H9 (cell line): ENCODE results near the gene ODF2. TPM values are rescaled to one million over a fixed set of nuclear protein-coding genes. Genes with fewer than 3 reads are reported as not detected.

ENCODE experiments used
- DNase-seq: peaks from one replicate; pipeline ENCODE4 v3.0.0-alpha.2; 2017
- H2AFZ ChIP-seq: one replicate; pipeline ENCODE4 v1.6.1; 2013; ENCODE audit warnings: mild to moderate bottlenecking, low read length, control low read depth, moderate library complexity
- H2AK5ac ChIP-seq: 2 replicates; pipeline ENCODE4 v1.6.1; 2013; ENCODE audit warnings: low read length, control low read depth, mixed read lengths; ENCODE audit not compliant: insufficient read length
- H2BK120ac ChIP-seq: one replicate; pipeline ENCODE4 v1.6.1; 2013; ENCODE audit warnings: low read depth, mild to moderate bottlenecking, low read length, control low read depth, inconsistent platforms; ENCODE audit not compliant: poor library complexity, severe bottlenecking
- H2BK12ac ChIP-seq: 2 replicates; pipeline ENCODE4 v1.6.1; 2013; ENCODE audit warnings: low read length, control low read depth, mixed read lengths, low read depth; ENCODE audit not compliant: insufficient read length
- H2BK15ac ChIP-seq: 2 replicates; pipeline ENCODE4 v1.6.1; 2013; ENCODE audit warnings: low read depth, low read length, control low read depth
- H2BK20ac ChIP-seq: one replicate; pipeline ENCODE4 v1.6.1; 2013; ENCODE audit warnings: low read depth, mild to moderate bottlenecking, low read length, control low read depth, inconsistent platforms; ENCODE audit not compliant: poor library complexity, severe bottlenecking
- H2BK5ac ChIP-seq: 2 replicates; pipeline ENCODE4 v1.6.1; 2013; ENCODE audit warnings: low read length, control low read depth, mixed read lengths; ENCODE audit not compliant: insufficient read length
- H3K14ac ChIP-seq: 2 replicates; pipeline ENCODE4 v1.6.1; 2013; ENCODE audit warnings: low read length, control low read depth; ENCODE audit not compliant: insufficient read depth
- H3K18ac ChIP-seq: 2 replicates; pipeline ENCODE4 v1.6.1; 2013; ENCODE audit warnings: low read depth, mild to moderate bottlenecking, mixed read lengths, low read length, control low read depth; ENCODE audit not compliant: insufficient read length
- H3K23ac ChIP-seq: 2 replicates; pipeline ENCODE4 v1.6.1; 2013; ENCODE audit warnings: low read length, control low read depth, mixed read lengths, low read depth; ENCODE audit not compliant: insufficient read length
- H3K23me2 ChIP-seq: 2 replicates; pipeline ENCODE4 v1.6.1; 2013; ENCODE audit warnings: low read depth, mild to moderate bottlenecking, mixed read lengths, low read length, control low read depth; ENCODE audit not compliant: insufficient read length, poor library complexity, severe bottlenecking
- H3K27ac ChIP-seq: 2 replicates; pipeline ENCODE4 v1.5.1; 2013; ENCODE audit warnings: low read length, control low read depth, mixed read lengths, low read depth; ENCODE audit not compliant: insufficient read length
- H3K27me3 ChIP-seq: 2 replicates; pipeline ENCODE4 v1.6.1; 2013; ENCODE audit warnings: low read length, control low read depth, inconsistent platforms; ENCODE audit not compliant: insufficient read depth
- H3K4ac ChIP-seq: 2 replicates; pipeline ENCODE4 v1.6.1; 2013; ENCODE audit warnings: low read depth, mild to moderate bottlenecking, control low read depth, inconsistent platforms, low read length, moderate library complexity
- H3K4me1 ChIP-seq: 2 replicates; pipeline ENCODE4 v1.6.1; 2013; ENCODE audit warnings: low read length, control low read depth, inconsistent platforms; ENCODE audit not compliant: insufficient read depth
- H3K4me2 ChIP-seq: 2 replicates; pipeline ENCODE4 v1.6.1; 2013; ENCODE audit warnings: low read length, control low read depth, mixed read lengths; ENCODE audit not compliant: insufficient read length, insufficient read depth
- H3K56ac ChIP-seq: 2 replicates; pipeline ENCODE4 v1.6.1; 2013; ENCODE audit warnings: low read depth, mild to moderate bottlenecking, mixed read lengths, low read length, control low read depth; ENCODE audit not compliant: insufficient read length
- H3K79me1 ChIP-seq: 2 replicates; pipeline ENCODE4 v1.6.1; 2013; ENCODE audit warnings: low read depth, mild to moderate bottlenecking, moderate library complexity, low read length, control low read depth, inconsistent platforms; ENCODE audit not compliant: insufficient read depth, poor library complexity, severe bottlenecking
- H3K79me2 ChIP-seq: 2 replicates; pipeline ENCODE4 v1.6.1; 2013; ENCODE audit warnings: low read length, control low read depth, inconsistent platforms; ENCODE audit not compliant: insufficient read depth
- H3K9ac ChIP-seq: 2 replicates; pipeline ENCODE4 v1.6.1; 2013; ENCODE audit warnings: low read length, control low read depth, mixed read lengths; ENCODE audit not compliant: insufficient read length; ENCODE audit errors: extremely low read depth
- H3K9me3 ChIP-seq: one replicate; pipeline ENCODE4 v1.6.1; 2013; ENCODE audit warnings: low read depth, low read length, inconsistent platforms; ENCODE audit not compliant: control insufficient read depth
- H3T11ph ChIP-seq: one replicate; pipeline ENCODE4 v1.6.1; 2013; ENCODE audit warnings: mild to moderate bottlenecking, low read length, control low read depth, inconsistent platforms
- H4K20me1 ChIP-seq: one replicate; pipeline ENCODE4 v1.6.1; 2013; ENCODE audit not compliant: control insufficient read depth, insufficient read length, insufficient read depth
- H4K5ac ChIP-seq: 2 replicates; pipeline ENCODE4 v1.6.1; 2013; ENCODE audit warnings: low read depth, mild to moderate bottlenecking, mixed read lengths, low read length, control low read depth; ENCODE audit not compliant: insufficient read length
- H4K8ac ChIP-seq: replicated peaks from 2 replicates; pipeline ENCODE4 v1.6.1; 2013; ENCODE audit warnings: low read length, control low read depth, mixed read lengths, low read depth; ENCODE audit not compliant: insufficient read length
- H4K91ac ChIP-seq: 2 replicates; pipeline ENCODE4 v1.6.1; 2013; ENCODE audit warnings: low read depth, mild to moderate bottlenecking, moderate library complexity, mixed read lengths, low read length, control low read depth; ENCODE audit not compliant: insufficient read length
- H3K27ac Mint-ChIP-seq, 3 experiments: 2 replicates in 2 of 3; 3 replicates in 1 of 3; pipeline ENCODE4 v1.8.0; 2020 to 2021; ENCODE audit warnings: mixed read lengths in 3 of 3, mild to moderate bottlenecking in 1 of 3, moderate library complexity in 1 of 3
- H3K27me3 Mint-ChIP-seq: 2 replicates; pipeline ENCODE4 v1.8.0; 2021; ENCODE audit warnings: low read depth, mild to moderate bottlenecking, moderate library complexity, mixed read lengths
- H3K36me3 Mint-ChIP-seq, 3 experiments: 2 replicates in 2 of 3; 3 replicates in 1 of 3; pipeline ENCODE4 v1.8.0; 2020 to 2021; ENCODE audit warnings: low read depth in 3 of 3, mixed read lengths in 3 of 3; ENCODE audit not compliant: insufficient read depth in 1 of 3
- H3K4me1 Mint-ChIP-seq, 2 experiments: 2 replicates each; pipeline ENCODE4 v1.8.0; 2020; ENCODE audit warnings: mixed read lengths in 2 of 2
- H3K4me3 Mint-ChIP-seq, 2 experiments: 2 replicates in 1 of 2; 3 replicates in 1 of 2; pipeline ENCODE4 v1.8.0; 2020 to 2021; ENCODE audit warnings: mild to moderate bottlenecking in 2 of 2, mixed read lengths in 2 of 2, moderate library complexity in 1 of 2
- H3K9me3 Mint-ChIP-seq, 2 experiments: 2 replicates in 1 of 2; 3 replicates in 1 of 2; pipeline ENCODE4 v1.8.0; 2020; ENCODE audit warnings: mild to moderate bottlenecking in 2 of 2, mixed read lengths in 2 of 2, moderate library complexity in 1 of 2
- CTCF ChIP-seq: fragments of 200-600 bp; sonication (generic); conservative IDR thresholded peaks from 3 replicates; pipeline ENCODE4 v1.8.0; 2021; ENCODE audit warnings: antibody characterized with exemption, mild to moderate bottlenecking
- WGBS: extraction: QIAGEN DNeasy Blood & Tissue Kit; methylation state at CpG from one replicate; pipeline ENCODE4 v1.1.7; 2013; ENCODE audit warnings: missing lambda C conversion rate, low lambda C conversion rate, mixed read lengths; ENCODE audit not compliant: insufficient read length; ENCODE audit errors: extremely low coverage; 5-methylcytosine and 5-hydroxymethylcytosine counted together
- total RNA-seq: library from RNA; stranded (reverse); gene quantifications from 2 replicates; pipeline ENCODE4 v1.2.1, GENCODE V29; 2021

Gene ODF2
- total RNA-seq, 1 experiment from 2014 or later, result 16.7 TPM

DNA sequence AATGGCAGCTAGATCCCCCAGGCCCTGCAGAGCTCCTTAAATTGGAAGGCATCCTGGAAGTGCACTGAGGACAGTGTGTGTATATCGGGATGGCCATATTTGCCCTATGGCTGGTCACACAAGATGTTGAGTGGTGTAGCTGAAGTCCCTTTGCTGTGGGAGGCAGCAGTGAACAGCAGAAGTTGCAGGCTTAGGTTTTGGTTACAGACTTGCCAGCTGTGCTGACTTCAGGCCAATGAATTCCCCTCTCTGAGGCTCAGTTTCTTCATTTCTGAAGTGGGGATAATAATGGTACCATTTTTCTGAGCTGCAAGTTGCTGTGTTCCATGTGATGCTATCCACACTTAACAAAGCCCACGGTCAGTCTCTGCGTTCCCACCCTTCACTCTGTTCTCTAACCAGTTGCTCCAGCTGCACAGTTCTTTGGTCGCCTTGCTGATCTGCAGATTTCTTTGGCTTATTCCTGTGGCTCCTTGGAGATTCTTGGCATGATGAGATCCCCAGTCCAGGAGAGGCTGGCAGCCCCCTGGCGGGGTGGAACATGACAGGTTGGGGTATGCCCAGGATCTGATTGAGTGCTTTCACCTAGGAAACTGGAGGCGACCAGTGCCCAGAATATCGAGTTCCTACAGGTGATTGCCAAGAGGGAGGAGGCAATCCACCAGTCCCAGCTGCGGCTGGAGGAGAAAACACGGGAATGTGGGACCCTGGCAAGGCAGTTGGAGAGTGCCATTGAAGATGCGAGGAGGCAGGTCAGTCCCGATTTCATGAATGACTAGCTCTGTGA is 42.2 kb downstream of the ODF2 start:
- H2BK120ac ChIP-seq, result no peak overlapping the region
- no peak overlapping the region for H3K14ac ChIP-seq
- no peaks in the 10 kb centered on the region for H3K23me2 ChIP-seq
- H3T11ph ChIP-seq, result no peak overlapping the region
- no peaks in the 10 kb centered on the region for H3K27me3 ChIP-seq
- 0 out of 4 replicates have a peak, but pooled peaks cover 0 to 2% of the 10 kb centered on the region in 2 experiments for H3K4me1 Mint-ChIP-seq
- H4K5ac ChIP-seq, result no peak overlapping the region
- H4K91ac ChIP-seq, result no peak overlapping the region
- H3K18ac ChIP-seq, result no peak overlapping the region
- no peak overlapping the region for H2BK5ac ChIP-seq
- H3K79me1 ChIP-seq, result no peaks in the 10 kb centered on the region
- H2AK5ac ChIP-seq, result no peak overlapping the region
- H4K20me1 ChIP-seq, result no peaks in the 10 kb centered on the region
- no peak overlapping the region for H3K9ac ChIP-seq
- H3K4me3 Mint-ChIP-seq, result no peak overlapping the region
- no peak overlapping the region for H3K56ac ChIP-seq
- H2BK12ac ChIP-seq, result no peak overlapping the region
- no peak overlapping the region for H3K4me2 ChIP-seq
- H2AFZ ChIP-seq, result no peak overlapping the region
- no peaks in the 10 kb centered on the region for H3K4me1 ChIP-seq
- no peak overlapping the region; a peak in 1 of 7 replicates for H3K27ac Mint-ChIP-seq
- H3K36me3 Mint-ChIP-seq, result peaks cover 0 to 29% (median 3%) of the 10 kb centered on the region in 3 experiments; a peak in 4 of 7 replicates
- H3K79me2 ChIP-seq, result no peaks in the 10 kb centered on the region
- H3K23ac ChIP-seq, result no peak overlapping the region
- no peaks in the 10 kb centered on the region for H3K27me3 Mint-ChIP-seq
- H2BK20ac ChIP-seq, result no peak overlapping the region
- H3K4ac ChIP-seq, result no peak overlapping the region
- H3K9me3 ChIP-seq, result no peaks in the 10 kb centered on the region
- DNase-seq, result no peak
- no CpG with 5 or more reads among the region's 11 CpGs for WGBS
- H2BK15ac ChIP-seq, result no peak overlapping the region
- H4K8ac ChIP-seq, result no peak overlapping the region
- H3K9me3 Mint-ChIP-seq, result no peaks in the 10 kb centered on the region
- H3K27ac ChIP-seq, result no peak overlapping the region
- no peak for TF ChIP-seq CTCF
